Measurements from ENCODE around the gene CCDC183.

- TF ChIP-seq CTCF (IDR thresholded peaks at IDR 0.05) (no peak), POLR2A (IDR thresholded peaks at IDR 0.05) (no peak)
These were observed 6.6 kb upstream of the CCDC183 start for GRCh38 chr9:136789523-136789937.

All from body of pancreas (tissue), 4 donors.